Smooth muscle cell (in vitro differentiated cells): ENCODE data around the gene DPEP2. TPM values are rescaled to one million over a fixed set of nuclear protein-coding genes. Genes with fewer than 3 reads are reported as not detected.
"Not testable (repeated sequence)": the region's sequence is repeated elsewhere in the genome, so short reads cannot be mapped to it uniquely, and the experiment has no call there.

Source experiments
- DNase-seq: peaks from one replicate; lab custom pipeline; 2025; ENCODE audit not compliant: unreplicated experiment; lab: John Stamatoyannopoulos, UW
- H2AFZ ChIP-seq: fragments of 200-600 bp; sonication (generic); 2 replicates; pipeline ENCODE4 v1.6.0; 2016; ENCODE audit warnings: antibody characterized with exemption, low read depth, mild to moderate bottlenecking
- H3F3A ChIP-seq: fragments of 200-600 bp; sonication (generic); 2 replicates; pipeline ENCODE4 v1.6.0; 2017; ENCODE audit warnings: antibody characterized with exemption, low read depth
- H3K27ac ChIP-seq: fragments of 200-600 bp; sonication (generic); 2 replicates; pipeline ENCODE4 v1.5.1; 2016; ENCODE audit warnings: low read depth, mild to moderate bottlenecking
- H3K27me3 ChIP-seq: fragments of 200-600 bp; sonication (generic); 2 replicates; pipeline ENCODE4 v1.6.1; 2016; ENCODE audit warnings: low read depth, mild to moderate bottlenecking
- H3K36me3 ChIP-seq: fragments of 200-600 bp; sonication (generic); 2 replicates; pipeline ENCODE4 v1.5.1; 2016; ENCODE audit warnings: low read depth
- H3K4me1 ChIP-seq: fragments of 200-600 bp; sonication (generic); 2 replicates; pipeline ENCODE4 v1.5.1; 2016; ENCODE audit warnings: low read depth
- H3K4me2 ChIP-seq: fragments of 200-600 bp; sonication (generic); 2 replicates; pipeline ENCODE4 v1.6.0; 2016; ENCODE audit warnings: mild to moderate bottlenecking
- H3K4me3 ChIP-seq: fragments of 200-600 bp; sonication (generic); 2 replicates; pipeline ENCODE4 v1.5.1; 2016; ENCODE audit warnings: mild to moderate bottlenecking
- H3K79me2 ChIP-seq: fragments of 200-600 bp; sonication (generic); 2 replicates; pipeline ENCODE4 v1.6.0; 2016; ENCODE audit warnings: low read depth, mild to moderate bottlenecking
- H3K9ac ChIP-seq: fragments of 200-600 bp; sonication (generic); 2 replicates; pipeline ENCODE4 v1.6.0; 2016; ENCODE audit warnings: low read depth
- H3K9me3 ChIP-seq: fragments of 200-600 bp; sonication (generic); replicated peaks from 2 replicates; pipeline ENCODE4 v1.5.1; 2016; ENCODE audit warnings: low read depth
- H4K20me1 ChIP-seq: fragments of 200-600 bp; sonication (generic); 2 replicates; pipeline ENCODE4 v1.6.0; 2016; ENCODE audit warnings: low read depth
- WGBS: methylation state at CpG from one replicate; pipeline ENCODE4 v1.1.7; 2016; ENCODE audit warnings: low lambda C conversion rate; 5-methylcytosine and 5-hydroxymethylcytosine counted together
- polyA plus RNA-seq: library from polyadenylated mRNA; unstranded; fragments of >200 nt; fragmentation: Nextera tagmentation; extraction: Ambion mirVana; gene quantifications from 2 replicates; pipeline ENCODE4 v1.2.1, GENCODE V29; 2016
- small RNA-seq: library from RNA; depleted of rRNA; stranded (forward); fragments of <200 nt; gene quantifications from one replicate; pipeline ENCODE3, GENCODE V24; 2014
- total RNA-seq: library from RNA; depleted of rRNA; stranded (reverse); fragments of >200 nt; gene quantifications from 2 replicates; pipeline ENCODE4 v1.2.3, GENCODE V29; 2014
- TF ChIP-seq, protein P1 (sequence below): fragments of 200-600 bp; sonication (generic); IDR thresholded peaks from 2 replicates; pipeline ENCODE4 v1.5.1; 2017; ENCODE audit warnings: borderline replicate concordance, mild to moderate bottlenecking, antibody characterized with exemption; ENCODE audit not compliant: insufficient read depth, poor library complexity, severe bottlenecking

Gene DPEP2
- total and polyA plus RNA-seq, 2 experiments from 2014 or later, result not detected

- no peak overlapping the region for H3K4me3 ChIP-seq
- H4K20me1 ChIP-seq, result peaks cover 59% of the 10 kb centered on the region
- DNase-seq, result no peak
- H3K4me1 ChIP-seq, result peaks cover 11% of the 10 kb centered on the region
- no peaks in the 10 kb centered on the region for H3K79me2 ChIP-seq
- TF ChIP-seq, protein P1, sequence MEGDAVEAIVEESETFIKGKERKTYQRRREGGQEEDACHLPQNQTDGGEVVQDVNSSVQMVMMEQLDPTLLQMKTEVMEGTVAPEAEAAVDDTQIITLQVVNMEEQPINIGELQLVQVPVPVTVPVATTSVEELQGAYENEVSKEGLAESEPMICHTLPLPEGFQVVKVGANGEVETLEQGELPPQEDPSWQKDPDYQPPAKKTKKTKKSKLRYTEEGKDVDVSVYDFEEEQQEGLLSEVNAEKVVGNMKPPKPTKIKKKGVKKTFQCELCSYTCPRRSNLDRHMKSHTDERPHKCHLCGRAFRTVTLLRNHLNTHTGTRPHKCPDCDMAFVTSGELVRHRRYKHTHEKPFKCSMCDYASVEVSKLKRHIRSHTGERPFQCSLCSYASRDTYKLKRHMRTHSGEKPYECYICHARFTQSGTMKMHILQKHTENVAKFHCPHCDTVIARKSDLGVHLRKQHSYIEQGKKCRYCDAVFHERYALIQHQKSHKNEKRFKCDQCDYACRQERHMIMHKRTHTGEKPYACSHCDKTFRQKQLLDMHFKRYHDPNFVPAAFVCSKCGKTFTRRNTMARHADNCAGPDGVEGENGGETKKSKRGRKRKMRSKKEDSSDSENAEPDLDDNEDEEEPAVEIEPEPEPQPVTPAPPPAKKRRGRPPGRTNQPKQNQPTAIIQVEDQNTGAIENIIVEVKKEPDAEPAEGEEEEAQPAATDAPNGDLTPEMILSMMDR, result no peak
- H3F3A ChIP-seq, result peaks cover 14% of the 10 kb centered on the region
- H3K27ac ChIP-seq, result no peak overlapping the region
- no peaks in the 10 kb centered on the region for H3K9me3 ChIP-seq
- no peak overlapping the region for H3K9ac ChIP-seq
- 95% methylated on average over 28 of the region's 33 CpGs for WGBS
- no peak overlapping the region for H3K4me2 ChIP-seq
- H2AFZ ChIP-seq, result no peak overlapping the region
- H3K36me3 ChIP-seq, result no peaks in the 10 kb centered on the region
- no peaks in the 10 kb centered on the region for H3K27me3 ChIP-seq
These were observed 59.5 kb downstream of the DPEP2 start for GRCh38 chr16:67939507-67940445.

GRCh38 chr16:67937713-67938112 lies 61.6 kb downstream of the DPEP2 start:
- not testable (repeated sequence) for DNase-seq, H3K9ac ChIP-seq, H3K79me2 ChIP-seq, H2AFZ ChIP-seq, H3K4me3 ChIP-seq, H3F3A ChIP-seq, H3K36me3 ChIP-seq, H3K9me3 ChIP-seq, H3K27ac ChIP-seq, H3K4me2 ChIP-seq, H3K27me3 ChIP-seq
- WGBS, result 96% methylated on average over 5 of the region's 5 CpGs
- H4K20me1 ChIP-seq, result peaks cover 38% of the 10 kb centered on the region
- H3K4me1 ChIP-seq, result peaks cover 12% of the 10 kb centered on the region

Small RNA genes lying within 50 kb of the gene (small RNA-seq; reads per million reads assigned to genes)
- not detected for gene RNU6-359P

Other genes starting within 250 kb of the DPEP2 start
- gene RANBP10, start 192.9 kb downstream of the DPEP2 start, total RNA-seq, result 4.6 and 9.8 TPM in 2 replicates
- gene RANBP10, start 192.9 kb downstream of the DPEP2 start, polyA plus RNA-seq, result 5.9 and 6.6 TPM in 2 replicates
- gene TSNAXIP1, start 192.6 kb downstream of the DPEP2 start, total RNA-seq, result 0.18 and 1.1 TPM in 2 replicates
- 1.0 and 3.1 TPM in 2 replicates for gene TSNAXIP1, start 192.6 kb downstream of the DPEP2 start, polyA plus RNA-seq
- gene THAP11, start 157.2 kb downstream of the DPEP2 start, total RNA-seq, result 23.0 and 31.3 TPM in 2 replicates
- 32.7 and 38.3 TPM in 2 replicates for gene THAP11, start 157.2 kb downstream of the DPEP2 start, polyA plus RNA-seq
- 112 and 115 TPM in 2 replicates for gene NUTF2, start 152.6 kb downstream of the DPEP2 start, total RNA-seq
- gene NUTF2, start 152.6 kb downstream of the DPEP2 start, polyA plus RNA-seq, result 202 and 208 TPM in 2 replicates
- 37.3 and 47.0 TPM in 2 replicates for gene CENPT, start 151.8 kb downstream of the DPEP2 start, total RNA-seq
- gene CENPT, start 151.8 kb downstream of the DPEP2 start, polyA plus RNA-seq, result 65.8 and 79.7 TPM in 2 replicates
- gene EDC4, start 126.4 kb downstream of the DPEP2 start, total RNA-seq, result 35.5 and 46.3 TPM in 2 replicates
- gene EDC4, start 126.4 kb downstream of the DPEP2 start, polyA plus RNA-seq, result 64.5 and 74.7 TPM in 2 replicates
- gene NRN1L, start 114.6 kb downstream of the DPEP2 start, total RNA-seq, result not detected in 2 replicates
- gene NRN1L, start 114.6 kb downstream of the DPEP2 start, polyA plus RNA-seq, result 0.46 and 0.57 TPM in 2 replicates
- 15.3 and 17.2 TPM in 2 replicates for gene PSKH1, start 106.2 kb downstream of the DPEP2 start, total RNA-seq
- gene PSKH1, start 106.2 kb downstream of the DPEP2 start, polyA plus RNA-seq, result 35.2 and 36.0 TPM in 2 replicates
- gene CTRL, start 67.6 kb downstream of the DPEP2 start, total RNA-seq, result 0.18 and 0.90 TPM in 2 replicates
- 12.9 and 14.8 TPM in 2 replicates for gene CTRL, start 67.6 kb downstream of the DPEP2 start, polyA plus RNA-seq
- 17.3 and 18.5 TPM in 2 replicates for gene PSMB10, start 62.6 kb downstream of the DPEP2 start, total RNA-seq
- gene PSMB10, start 62.6 kb downstream of the DPEP2 start, polyA plus RNA-seq, result 38.4 and 44.7 TPM in 2 replicates
- 12.9 and 14.3 TPM in 2 replicates for gene LCAT, start 55.4 kb downstream of the DPEP2 start, total RNA-seq
- 34.6 and 35.5 TPM in 2 replicates for gene LCAT, start 55.4 kb downstream of the DPEP2 start, polyA plus RNA-seq
- gene SLC12A4, start 30.8 kb downstream of the DPEP2 start, total RNA-seq, result 47.7 and 74.3 TPM in 2 replicates
- 92.4 and 107 TPM in 2 replicates for gene SLC12A4, start 30.8 kb downstream of the DPEP2 start, polyA plus RNA-seq
- not detected in 2 replicates for gene DPEP3, start 19.0 kb downstream of the DPEP2 start, total RNA-seq
- not detected in 2 replicates for gene DPEP3, start 19.0 kb downstream of the DPEP2 start, polyA plus RNA-seq
- gene DPEP2NB, start 16.4 kb upstream of the DPEP2 start, total RNA-seq, result not detected in 2 replicates
- gene DPEP2NB, start 16.4 kb upstream of the DPEP2 start, polyA plus RNA-seq, result not detected in 2 replicates
- gene DDX28, start 23.7 kb upstream of the DPEP2 start, total RNA-seq, result 6.0 and 6.7 TPM in 2 replicates
- 7.0 and 9.0 TPM in 2 replicates for gene DDX28, start 23.7 kb upstream of the DPEP2 start, polyA plus RNA-seq
- 9.5 and 12.1 TPM in 2 replicates for gene DUS2, start 23.8 kb upstream of the DPEP2 start, total RNA-seq
- gene DUS2, start 23.8 kb upstream of the DPEP2 start, polyA plus RNA-seq, result 23.5 and 25.6 TPM in 2 replicates
- gene NFATC3, start 85.9 kb upstream of the DPEP2 start, total RNA-seq, result 30.2 and 32.4 TPM in 2 replicates
- gene NFATC3, start 85.9 kb upstream of the DPEP2 start, polyA plus RNA-seq, result 14.7 and 15.2 TPM in 2 replicates
- gene ESRP2, start 236.6 kb upstream of the DPEP2 start, total RNA-seq, result 5.5 and 8.5 TPM in 2 replicates
- gene ESRP2, start 236.6 kb upstream of the DPEP2 start, polyA plus RNA-seq, result 2.7 and 11.1 TPM in 2 replicates
- gene PLA2G15, start 245.9 kb upstream of the DPEP2 start, total RNA-seq, result 22.5 and 24.2 TPM in 2 replicates
- gene PLA2G15, start 245.9 kb upstream of the DPEP2 start, polyA plus RNA-seq, result 29.7 and 38.3 TPM in 2 replicates